IMR-90 (cell line): ENCODE data around the gene CD180. TPM values are rescaled to one million over a fixed set of nuclear protein-coding genes. Genes with fewer than 3 reads are reported as not detected.

Experiments
- ATAC-seq: fragments of 200-7000 bp; cut with Tn5 transposase; 2 replicates; pipeline ENCODE4 v1.9.1; 2020; ENCODE audit warnings: low read depth, mild to moderate bottlenecking, moderate library complexity
- BruUV-seq: library from RNA; stranded (reverse); fragments of 400-500 nt; replicated peaks from 2 replicates; lab custom pipeline; 2021; lab: Mats Ljungman, UMichigan
- CTCF ChIA-PET: fragments of 300-600 bp; formaldehyde crosslinking; extraction: SDS; loops from one replicate; lab custom pipeline; 2021; ENCODE audit warnings: antibody characterized with exemption; lab: Yijun Ruan, JAX
- POLR2A ChIA-PET: fragments of 300-600 bp; sonication (Branson Sonifier 250); formaldehyde crosslinking; loops from one replicate; lab custom pipeline; 2022; ENCODE audit warnings: antibody characterized with exemption; ENCODE audit not compliant: unreplicated experiment; lab: Charles Lee
- DNase-seq: peaks from one replicate; pipeline ENCODE4 v3.0.0; 2013
- H2AFZ ChIP-seq: replicated peaks from 2 replicates; pipeline ENCODE3; 2013; ENCODE audit warnings: low read length, mild to moderate bottlenecking; ENCODE audit not compliant: poor library complexity
- H2AK5ac ChIP-seq: 2 replicates; pipeline ENCODE4 v1.6.1; 2013; ENCODE audit warnings: low read depth, low read length, inconsistent platforms
- H2AK9ac ChIP-seq: replicated peaks from 2 replicates; pipeline ENCODE3; 2013; ENCODE audit warnings: mild to moderate bottlenecking, low read depth, low read length, moderate library complexity; ENCODE audit not compliant: poor library complexity
- H2BK120ac ChIP-seq: 2 replicates; pipeline ENCODE4 v1.6.1; 2013; ENCODE audit warnings: low read depth, low read length, inconsistent platforms
- H2BK15ac ChIP-seq: 3 replicates; pipeline ENCODE4 v1.6.1; 2013; ENCODE audit warnings: low read depth, low read length, inconsistent platforms
- H2BK20ac ChIP-seq: 2 replicates; pipeline ENCODE4 v1.6.1; 2013; ENCODE audit warnings: low read depth, mild to moderate bottlenecking, inconsistent platforms, low read length, moderate library complexity
- H2BK5ac ChIP-seq: 2 replicates; pipeline ENCODE4 v1.6.1; 2013; ENCODE audit warnings: mild to moderate bottlenecking, low read depth, low read length, inconsistent platforms; ENCODE audit not compliant: poor library complexity, severe bottlenecking
- H3K14ac ChIP-seq: replicated peaks from 2 replicates; pipeline ENCODE4 v1.6.1; 2013; ENCODE audit warnings: low read depth, low read length, inconsistent platforms
- H3K18ac ChIP-seq: 2 replicates; pipeline ENCODE4 v1.6.1; 2013; ENCODE audit warnings: low read depth, low read length, control low read depth
- H3K23ac ChIP-seq: 2 replicates; pipeline ENCODE4 v1.6.1; 2013; ENCODE audit warnings: low read depth, low read length, inconsistent platforms
- H3K27ac ChIP-seq: 2 replicates; pipeline ENCODE4 v1.5.1; 2013; ENCODE audit warnings: mild to moderate bottlenecking, control low read depth, low read length; ENCODE audit not compliant: insufficient read depth
- H3K27me3 ChIP-seq: 2 replicates; pipeline ENCODE4 v1.6.1; 2013; ENCODE audit warnings: low read length; ENCODE audit not compliant: control insufficient read depth, insufficient read depth
- H3K36me3 ChIP-seq: 2 replicates; pipeline ENCODE4 v1.6.1; 2013; ENCODE audit warnings: low read length, mixed read lengths; ENCODE audit not compliant: control insufficient read depth, insufficient read depth
- H3K4ac ChIP-seq: 2 replicates; pipeline ENCODE4 v1.6.1; 2013; ENCODE audit warnings: low read depth, low read length, inconsistent platforms
- H3K4me1 ChIP-seq: 2 replicates; pipeline ENCODE4 v1.6.1; 2013; ENCODE audit warnings: low read length, mixed read lengths; ENCODE audit not compliant: control insufficient read depth, insufficient read depth
- H3K4me2 ChIP-seq: 2 replicates; pipeline ENCODE4 v1.6.1; 2013; ENCODE audit warnings: low read depth, mild to moderate bottlenecking, control low read depth, low read length, moderate library complexity
- H3K4me3 ChIP-seq: 2 replicates; pipeline ENCODE4 v1.5.1; 2013; ENCODE audit warnings: low read depth, mild to moderate bottlenecking, control low read depth, low read length, moderate library complexity; ENCODE audit not compliant: insufficient read depth
- H3K56ac ChIP-seq: 2 replicates; pipeline ENCODE4 v1.6.1; 2013; ENCODE audit warnings: low read length, inconsistent platforms; ENCODE audit not compliant: insufficient read depth; ENCODE audit errors: extremely low read depth
- H3K79me1 ChIP-seq, 2 experiments: 2 replicates each; pipeline ENCODE4 v1.6.1; 2013; ENCODE audit warnings: low read length in 2 of 2, inconsistent platforms in 1 of 2, low read depth in 1 of 2
- H3K9ac ChIP-seq: 2 replicates; pipeline ENCODE4 v1.6.1; 2013; ENCODE audit warnings: low read depth, low read length, control low read depth
- H3K9me1 ChIP-seq: 2 replicates; pipeline ENCODE4 v1.6.1; 2013; ENCODE audit warnings: low read length, inconsistent platforms; ENCODE audit not compliant: insufficient read depth
- H3K9me3 ChIP-seq: 2 replicates; pipeline ENCODE4 v1.6.1; 2013; ENCODE audit warnings: low read length; ENCODE audit not compliant: control insufficient read depth, insufficient read depth
- H4K20me1 ChIP-seq: 2 replicates; pipeline ENCODE4 v1.6.1; 2013; ENCODE audit warnings: low read length, inconsistent platforms; ENCODE audit not compliant: insufficient read depth
- H4K5ac ChIP-seq: 2 replicates; pipeline ENCODE4 v1.6.1; 2013; ENCODE audit warnings: mild to moderate bottlenecking, low read depth, low read length, control low read depth
- H4K8ac ChIP-seq, 2 experiments: 2 replicates each; pipeline ENCODE4 v1.6.1; 2013; ENCODE audit warnings: low read depth in 2 of 2, low read length in 2 of 2, control low read depth in 1 of 2, inconsistent platforms in 1 of 2
- H4K91ac ChIP-seq: 2 replicates; pipeline ENCODE4 v1.6.1; 2013; ENCODE audit warnings: low read depth, low read length, inconsistent platforms; ENCODE audit not compliant: insufficient read depth
- MAFK ChIP-seq: IDR thresholded peaks from 2 replicates; pipeline ENCODE4 v1.6.1; 2012; ENCODE audit warnings: low read depth, low read length, improper control_type of control experiment
- RFX5 ChIP-seq: IDR thresholded peaks from 2 replicates; pipeline ENCODE4 v1.8.0; 2012; ENCODE audit warnings: low read depth, mild to moderate bottlenecking, low read length, moderate library complexity
- WGBS, 2 experiments: methylation state at CpG; one replicate each; pipeline versions ENCODE4 v1.1.5 to v1.1.7; 2013; ENCODE audit warnings: missing lambda C conversion rate in 2 of 2; ENCODE audit not compliant: insufficient read length in 1 of 2; ENCODE audit errors: extremely low coverage in 2 of 2; 5-methylcytosine and 5-hydroxymethylcytosine counted together
- dilution Hi-C: fragments of 300-500 bp; cut with HindIII; formaldehyde crosslinking; loops from one replicate; pipeline ENCODE4 v1.14.3; 2018; ENCODE audit warnings: low sequenced_read_pairs; ENCODE audit not compliant: unreplicated experiment
- in situ Hi-C: fragments of 300-500 bp; cut with MboI; formaldehyde crosslinking; loops from 3 replicates; pipeline ENCODE4 v1.14.3; 2019; ENCODE audit warnings: low sequenced_read_pairs, inconsistent platforms, mixed read lengths
- intact Hi-C: fragments of 100-400 bp; cut with micrococcal nuclease; formaldehyde crosslinking; loops from 2 replicates; pipeline ENCODE4 v1.10.0; 2022
- polyA plus RNA-seq, 3 experiments: library from polyadenylated mRNA; depleted of rRNA; stranded (reverse); fragments of >200 nt; gene quantifications; 2 replicates each; pipeline ENCODE4 v1.2.3, GENCODE V29; 2012; ENCODE audit warnings: low replicate concordance in 1 of 3
- total RNA-seq: library from RNA; depleted of rRNA; stranded (reverse); fragments of >200 nt; gene quantifications from 2 replicates; pipeline ENCODE4 v1.2.3, GENCODE V29; 2012

Gene CD180
- total and polyA plus RNA-seq, 2 of the 4 experiments (the other 2 are of a cell fraction), result not detected

DNA sequence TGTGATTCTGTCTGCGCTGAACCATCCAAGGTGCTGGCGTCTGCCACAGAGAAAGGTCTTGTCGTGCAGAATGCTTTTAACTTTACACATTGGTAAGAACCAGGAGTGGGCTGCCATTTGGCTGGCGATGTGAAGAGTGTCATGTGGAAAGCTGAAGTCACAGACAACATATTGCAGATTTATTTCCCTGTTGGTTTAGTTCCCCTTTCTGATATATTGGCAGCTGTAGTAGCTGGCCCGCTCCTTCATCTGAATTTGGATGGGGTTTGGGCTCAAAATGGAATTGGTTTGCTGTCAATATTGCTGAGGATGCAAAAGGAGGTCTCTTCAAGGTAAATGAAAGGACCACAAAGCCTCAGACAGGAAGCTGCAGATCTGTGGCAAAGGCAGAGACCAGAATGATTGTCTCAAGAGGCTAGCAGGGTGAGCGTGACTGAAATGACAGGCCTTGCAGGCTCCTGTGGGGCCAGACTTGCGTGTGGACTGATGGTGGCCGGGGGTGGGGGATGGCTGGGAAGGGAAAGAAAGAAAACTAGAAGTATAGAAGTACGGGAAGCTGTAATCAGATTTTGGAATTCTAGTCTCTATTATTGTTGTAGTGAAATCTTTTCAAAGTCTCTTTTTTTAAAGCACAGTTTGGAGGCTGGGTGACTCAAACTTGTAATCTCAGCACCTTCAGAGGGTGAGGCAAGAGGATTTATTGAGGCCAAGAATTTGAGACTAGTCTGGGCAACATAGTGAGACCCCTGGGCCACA is 25.1 kb upstream of the CD180 start:
- Histone ChIP-seq H3K23ac (no peak overlapping the region), H3K4me3 (no peak overlapping the region), H3K9me3 (no peaks in the 10 kb centered on the region), H3K9ac (no peak overlapping the region), H2BK120ac (no peak overlapping the region), H3K18ac (no peak overlapping the region), H2AK5ac (no peak overlapping the region), H2BK15ac (no peak overlapping the region), H4K20me1 (no peaks in the 10 kb centered on the region), H2AFZ (peak overlapping the region; percentile 18), H2BK5ac (no peak overlapping the region), H3K14ac (no peak overlapping the region), H2AK9ac (no peak overlapping the region), H2BK20ac (no peak overlapping the region), H3K27ac (no peak overlapping the region), H3K36me3 (no peaks in the 10 kb centered on the region), H3K4ac (no peak overlapping the region), H3K27me3 (no peaks in the 10 kb centered on the region), H4K5ac (no peak overlapping the region), H3K4me1 (no peaks in the 10 kb centered on the region), H4K91ac (no peak overlapping the region), H3K9me1 (no peaks in the 10 kb centered on the region), H3K79me1 (no peaks in the 10 kb centered on the region), H3K56ac (no peak overlapping the region), H4K8ac (no peak overlapping the region), H3K4me2 (no peak overlapping the region)
- BruUV-seq, result no TSS peak
- dilution Hi-C loops, result no loop called here
- ChIA-PET POLR2A (no interaction called here), CTCF (interaction anchor here (0.7 kb wide), 1 partner anchor 574 kb away, joined by 3 read pairs; no protein-coding TSS in a partner anchor)
- DNase-seq (no peak), ATAC-seq (no peak)
- intact Hi-C loops, result no loop called here
- 92% methylated on average over 2 of the region's 9 CpGs; no CpG with 5 or more reads in 1 of the 2 experiments for WGBS, 2 experiments
- TF ChIP-seq RFX5 (no peak), MAFK (0 out of 2 replicates have a peak, but pooled peaks have one; percentile 12)
- in situ Hi-C loops, result loop anchor here (25.0 kb wide), 1 partner anchor 909 kb away; no protein-coding TSS in a partner anchor
